K562 (cell line): ENCODE data around the gene ERG28. TPM values are rescaled to one million over a fixed set of nuclear protein-coding genes. Genes with fewer than 3 reads are reported as not detected.

Experiments
- ATAC-seq: fragments of 200-7000 bp; cut with Tn5 transposase; 3 replicates; pipeline ENCODE4 v1.9.1; 2020; ENCODE audit warnings: moderate library complexity
- BruUV-seq: library from RNA; stranded (reverse); fragments of 400-500 nt; replicated peaks from 2 replicates; lab custom pipeline; 2021; lab: Mats Ljungman, UMichigan
- CTCF ChIA-PET: fragments of 300-600 bp; formaldehyde crosslinking; extraction: SDS; loops from one replicate; lab custom pipeline; 2021; ENCODE audit warnings: low intra/inter-chr PET ratio; lab: Yijun Ruan, JAX
- POLR2A ChIA-PET: fragments of 300-600, 350-650 bp; sonication (Branson Sonifier 250); formaldehyde crosslinking; extraction: SDS; loops from one replicate; lab custom pipeline; 2021; ENCODE audit warnings: antibody characterized with exemption, inconsistent platforms; lab: Yijun Ruan, JAX
- DNase-seq, 4 experiments: peaks; one replicate each; pipeline versions ENCODE4 v3.0.0 to v3.0.0-alpha.2; 2011 to 2018; ENCODE audit warnings: low spot score in 3 of 4, mixed read lengths in 3 of 4; ENCODE audit errors: extremely low read depth in 1 of 4
- FAIRE-seq: peaks from 2 replicates; lab custom pipeline; 2011; peaks lifted over from hg19 to GRCh38; lab: Jason Lieb, UNC
- H2AFZ ChIP-seq: 2 replicates; pipeline ENCODE4 v1.6.0; 2011; ENCODE audit warnings: low read depth, low read length, control low read depth, inconsistent platforms
- H3K27ac ChIP-seq: fragments of 200-600 bp; 3 replicates; pipeline ENCODE4 v1.8.0; 2011; ENCODE audit warnings: low read depth, mild to moderate bottlenecking, control low read depth, inconsistent platforms, low read length, moderate library complexity, mixed read lengths; ENCODE audit errors: extremely low read depth
- H3K27me3 ChIP-seq, 2 experiments: fragments of 300-600 bp in 1 of 2; 2 replicates in 1 of 2; 3 replicates in 1 of 2; pipeline versions ENCODE4 v1.6.0 to v1.8.0; 2011; ENCODE audit warnings: inconsistent platforms in 2 of 2, low read length in 2 of 2, mild to moderate bottlenecking in 1 of 2, mixed read lengths in 1 of 2, moderate library complexity in 1 of 2; ENCODE audit not compliant: control insufficient read depth in 2 of 2, insufficient read depth in 2 of 2
- H3K36me3 ChIP-seq: fragments of 300-600 bp; 3 replicates; pipeline ENCODE4 v1.8.0; 2011; ENCODE audit warnings: mild to moderate bottlenecking, low read length, inconsistent platforms; ENCODE audit not compliant: control insufficient read depth, insufficient read depth
- H3K4me1 ChIP-seq, 2 experiments: fragments of 200-600 bp in 1 of 2; replicated peaks in 1 of 2; 2 replicates in 1 of 2; 3 replicates in 1 of 2; pipeline versions ENCODE4 v1.5.1 to v1.8.0; 2011; ENCODE audit warnings: inconsistent platforms in 2 of 2, low read length in 2 of 2, mild to moderate bottlenecking in 1 of 2, mixed read lengths in 1 of 2, moderate library complexity in 1 of 2; ENCODE audit not compliant: control insufficient read depth in 2 of 2, insufficient read depth in 2 of 2
- H3K4me2 ChIP-seq: 2 replicates; pipeline ENCODE4 v1.6.1; 2011; ENCODE audit warnings: low read length, control low read depth, inconsistent platforms, mixed read lengths; ENCODE audit not compliant: insufficient read depth
- H3K4me3 ChIP-seq: fragments of 200-600 bp; sonication (generic), shearing (Covaris generic); 2 replicates; pipeline ENCODE4 v1.5.1; 2016; ENCODE audit warnings: control low read depth, inconsistent platforms
- H3K79me2 ChIP-seq: fragments of 200-600 bp; 3 replicates; pipeline ENCODE4 v1.8.0; 2011; ENCODE audit warnings: low read length, inconsistent platforms; ENCODE audit not compliant: control insufficient read depth, insufficient read depth
- H3K9ac ChIP-seq, 2 experiments: 2 replicates each; pipeline versions ENCODE4 v1.6.0 to v1.6.1; 2011; ENCODE audit warnings: low read depth in 2 of 2, low read length in 2 of 2, control low read depth in 1 of 2, inconsistent platforms in 1 of 2, mild to moderate bottlenecking in 1 of 2, mixed read lengths in 1 of 2; ENCODE audit not compliant: insufficient read depth in 1 of 2
- H3K9me1 ChIP-seq: one replicate; pipeline ENCODE4 v1.6.0; 2011; ENCODE audit warnings: inconsistent platforms, mild to moderate bottlenecking, low read length, moderate library complexity; ENCODE audit not compliant: control insufficient read depth, insufficient read depth
- H3K9me3 ChIP-seq: replicated peaks from 2 replicates; pipeline ENCODE4 v1.5.1; 2011; ENCODE audit warnings: low read depth, low read length, inconsistent platforms; ENCODE audit not compliant: control insufficient read depth, insufficient read depth
- H4K20me1 ChIP-seq: replicated peaks from 2 replicates; pipeline ENCODE4 v1.6.1; 2011; ENCODE audit warnings: low read length, inconsistent platforms, mixed read lengths; ENCODE audit not compliant: control insufficient read depth, insufficient read depth
- CREB1 ChIP-seq, 2 experiments: sonication (generic) in 1 of 2; formaldehyde crosslinking in 1 of 2; IDR thresholded peaks; 2 replicates each; pipeline versions ENCODE4 v1.6.1 to v1.8.0; 2012 to 2022; ENCODE audit warnings: inconsistent platforms in 1 of 2, mild to moderate bottlenecking in 1 of 2, missing genetic modification reagents in 1 of 2, moderate library complexity in 1 of 2
- FOXA3 ChIP-seq, 2 experiments: fragments of 450-650 bp in 1 of 2; sonication (generic) in 1 of 2; formaldehyde crosslinking; IDR thresholded peaks in 1 of 2; conservative IDR thresholded peaks in 1 of 2; 2 replicates each; pipeline versions ENCODE4 v1.4.0 to v1.8.0; 2020 to 2022; ENCODE audit warnings: mild to moderate bottlenecking in 2 of 2, missing genetic modification reagents in 1 of 2
- ILK ChIP-seq: fragments of 450-650 bp; IDR thresholded peaks from 2 replicates; pipeline ENCODE4 v1.6.1; 2016; ENCODE audit warnings: missing genetic modification characterization, low read depth, mild to moderate bottlenecking, missing compliant biosample characterization, moderate library complexity, borderline replicate concordance
- MCM7 ChIP-seq, 2 experiments: fragments of 450-650 bp; IDR thresholded peaks; 2 replicates each; pipeline ENCODE4 v1.6.1; 2016 to 2018
- MTA2 ChIP-seq: fragments of 450-650 bp; IDR thresholded peaks from 2 replicates; pipeline ENCODE4 v1.6.1; 2016; ENCODE audit warnings: low read depth
- MTF1 ChIP-seq: fragments of 250-450 bp; sonication (Bioruptor Pico); IDR thresholded peaks from 2 replicates; pipeline ENCODE4 v1.9.0; 2021; ENCODE audit warnings: moderate library complexity, mild to moderate bottlenecking, inconsistent platforms, borderline replicate concordance
- MYBL2 ChIP-seq, 2 experiments: fragments of 450-650 bp in 1 of 2; sonication (generic) in 1 of 2; formaldehyde crosslinking in 1 of 2; IDR thresholded peaks; 2 replicates each; pipeline versions ENCODE4 v1.6.1 to v1.8.1; 2017 to 2022; ENCODE audit warnings: borderline replicate concordance in 1 of 2, inconsistent platforms in 1 of 2, low read depth in 1 of 2, mild to moderate bottlenecking in 1 of 2, missing genetic modification reagents in 1 of 2, moderate library complexity in 1 of 2
- NR3C1 ChIP-seq: sonication (generic); formaldehyde crosslinking; IDR thresholded peaks from 2 replicates; pipeline ENCODE4 v1.8.1; 2022; ENCODE audit warnings: missing genetic modification reagents
- PCBP2 ChIP-seq: fragments of 200-400 bp; formaldehyde crosslinking; IDR thresholded peaks from 2 replicates; pipeline ENCODE4 v1.6.1; 2018; ENCODE audit warnings: low read length, low read depth, mild to moderate bottlenecking, moderate library complexity; ENCODE audit not compliant: poor library complexity, severe bottlenecking
- SPI1 ChIP-seq: IDR thresholded peaks from 2 replicates; pipeline ENCODE4 v1.6.1; 2011; ENCODE audit warnings: low read depth, low read length, control low read depth, borderline replicate concordance
- ZC3H4 ChIP-seq: sonication (generic); formaldehyde crosslinking; IDR thresholded peaks from 2 replicates; pipeline ENCODE4 v1.9.0; 2021; ENCODE audit warnings: missing genetic modification reagents, borderline replicate concordance
- ZNF143 ChIP-seq: sonication (generic); formaldehyde crosslinking; IDR thresholded peaks from 2 replicates; pipeline ENCODE4 v1.9.0; 2022; ENCODE audit warnings: mild to moderate bottlenecking, missing genetic modification reagents
- ZNF175 ChIP-seq: fragments of 200-800 bp; sonication (Bioruptor generic); IDR thresholded peaks from 2 replicates; pipeline ENCODE4 v1.6.1; 2016; ENCODE audit warnings: low read depth, mild to moderate bottlenecking, missing genetic modification characterization, missing compliant biosample characterization
- ZNF444 ChIP-seq: fragments of 250-450 bp; sonication (Bioruptor Pico); IDR thresholded peaks from 2 replicates; pipeline ENCODE4 v1.4.0; 2020; ENCODE audit warnings: mild to moderate bottlenecking, moderate library complexity
- ZNF79 ChIP-seq: fragments of 250-450 bp; sonication (Bioruptor Pico); IDR thresholded peaks from 2 replicates; pipeline ENCODE4 v1.4.0; 2020; ENCODE audit warnings: low read depth, mild to moderate bottlenecking, moderate library complexity
- WGBS: fragments of 100-300 bp; shearing (Covaris generic); methylation state at CpG from one replicate; pipeline ENCODE4 v1.1.6; 2016; ENCODE audit warnings: low coverage, mixed read lengths; ENCODE audit not compliant: insufficient coverage; ENCODE audit errors: missing lambda C conversion rate; 5-methylcytosine and 5-hydroxymethylcytosine counted together
- in situ Hi-C: fragments of 300-500 bp; cut with MboI; formaldehyde crosslinking; loops from 4 replicates; pipeline ENCODE4 v1.15.0; 2018; ENCODE audit warnings: inconsistent platforms, mixed read lengths
- intact Hi-C: fragments of 100-400 bp; cut with micrococcal nuclease; formaldehyde crosslinking; loops from 2 replicates; pipeline ENCODE4 v1.14.2; 2022
- polyA plus RNA-seq, 8 experiments: library from polyadenylated mRNA; depleted of rRNA in 4 of 8; stranded (reverse) in 5 of 8; unstranded in 3 of 8; fragments of >200 nt; fragmentation: Nextera tagmentation in 2 of 8; fragmentation: Illumina TruSeq in 1 of 8; extraction: Ambion mirVana in 2 of 8; extraction: Trizol in 1 of 8; gene quantifications; 2 replicates each; pipeline versions ENCODE4 v1.2.1 to v1.2.3, GENCODE V29; 2011 to 2014; ENCODE audit warnings: inconsistent platforms in 1 of 8, missing spikeins in 1 of 8
- total RNA-seq, 7 experiments: library from RNA; depleted of rRNA in 6 of 7; stranded (reverse); fragments of >200 nt in 6 of 7; fragmentation: Illumina TruSeq in 2 of 7; extraction: Trizol in 2 of 7; gene quantifications; 2 replicates each; pipeline versions ENCODE4 v1.2.1 to v1.2.3, GENCODE V29; 2011 to 2021; ENCODE audit warnings: low replicate concordance in 1 of 7
- TF ChIP-seq, protein P1 (sequence below): sonication (generic); formaldehyde crosslinking; IDR thresholded peaks from 2 replicates; pipeline ENCODE4 v1.8.0; 2022; ENCODE audit warnings: mild to moderate bottlenecking, missing genetic modification reagents, borderline replicate concordance
- TF ChIP-seq, protein P2 (sequence below): sonication (generic); formaldehyde crosslinking; IDR thresholded peaks from 2 replicates; pipeline ENCODE4 v1.8.1; 2022; ENCODE audit warnings: missing genetic modification reagents
- TF ChIP-seq, protein P3 (sequence below): fragments of 450-650 bp; formaldehyde crosslinking; conservative IDR thresholded peaks from 2 replicates; pipeline ENCODE4 v1.4.0; 2022; ENCODE audit warnings: mild to moderate bottlenecking, missing genetic modification characterization

Gene ERG28
- total and polyA plus RNA-seq, 9 of the 15 experiments (the other 6 are each of a cell fraction or from before 2014, with no cell fraction given): 3.1 to 34.2 (median 14.2) TPM

DNA sequence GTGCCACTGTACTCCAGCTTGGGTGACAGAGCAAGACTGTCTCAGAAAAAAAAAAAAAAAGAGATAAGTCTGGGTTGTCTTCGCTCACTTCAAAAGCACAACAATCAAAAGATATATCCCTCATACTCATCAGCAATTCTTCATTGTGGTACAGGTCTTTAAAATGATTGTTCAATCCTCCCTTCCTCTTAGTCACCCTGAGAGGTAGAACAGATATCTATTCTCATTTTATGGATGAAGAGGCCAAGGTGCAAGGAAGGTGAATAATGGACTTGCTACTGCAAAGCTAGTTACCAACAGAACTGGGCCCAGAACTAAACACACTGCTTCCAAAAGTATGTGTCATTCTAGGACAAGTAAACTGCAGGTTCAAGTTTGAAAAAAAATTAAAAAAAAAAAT is 7.1 kb downstream of the ERG28 start:
- Histone ChIP-seq H3K27ac (no peak overlapping the region), H3K4me2 (no peak overlapping the region), H3K79me2 (peaks cover under 1% of the 10 kb centered on the region), H3K4me1 (no peaks in the 10 kb centered on the region; a peak in 1 of 5 replicates), H4K20me1 (no peaks in the 10 kb centered on the region), H3K9me3 (no peaks in the 10 kb centered on the region), H3K9ac (no peak overlapping the region), H2AFZ (no peak overlapping the region), H3K4me3 (no peak overlapping the region), H3K27me3 (no peaks in the 10 kb centered on the region), H3K9me1 (no peaks in the 10 kb centered on the region), H3K36me3 (peaks cover 59% of the 10 kb centered on the region; the same call in 2 of the 3 replicates)
- intact Hi-C loops (loop anchor here (10.0 kb wide), 1 partner anchor 349 kb away; no protein-coding TSS in a partner anchor), in situ Hi-C loops (loop anchor here (5.0 to 25.0 kb wide), 2 partner anchors 76 to 516 kb away; partner anchors contain the start of genes FLVCR2 and NEK9)
- BruUV-seq: no TSS peak
- ATAC-seq: no peak
- 100% methylated on average over 1 of the region's 1 CpG for WGBS
- CTCF ChIA-PET: interaction anchor here (0.6 to 2.8 kb wide), 2 partner anchors 76 to 307 kb away, joined by 4 to 20 read pairs; partner anchors contain the start of gene FLVCR2
- POLR2A ChIA-PET: interaction anchor here (1.2 to 1.4 kb wide), 2 partner anchors 30 to 76 kb away, joined by 3 to 4 read pairs; no protein-coding TSS in a partner anchor
- no peak for DNase-seq
- TF ChIP-seq, protein P1, sequence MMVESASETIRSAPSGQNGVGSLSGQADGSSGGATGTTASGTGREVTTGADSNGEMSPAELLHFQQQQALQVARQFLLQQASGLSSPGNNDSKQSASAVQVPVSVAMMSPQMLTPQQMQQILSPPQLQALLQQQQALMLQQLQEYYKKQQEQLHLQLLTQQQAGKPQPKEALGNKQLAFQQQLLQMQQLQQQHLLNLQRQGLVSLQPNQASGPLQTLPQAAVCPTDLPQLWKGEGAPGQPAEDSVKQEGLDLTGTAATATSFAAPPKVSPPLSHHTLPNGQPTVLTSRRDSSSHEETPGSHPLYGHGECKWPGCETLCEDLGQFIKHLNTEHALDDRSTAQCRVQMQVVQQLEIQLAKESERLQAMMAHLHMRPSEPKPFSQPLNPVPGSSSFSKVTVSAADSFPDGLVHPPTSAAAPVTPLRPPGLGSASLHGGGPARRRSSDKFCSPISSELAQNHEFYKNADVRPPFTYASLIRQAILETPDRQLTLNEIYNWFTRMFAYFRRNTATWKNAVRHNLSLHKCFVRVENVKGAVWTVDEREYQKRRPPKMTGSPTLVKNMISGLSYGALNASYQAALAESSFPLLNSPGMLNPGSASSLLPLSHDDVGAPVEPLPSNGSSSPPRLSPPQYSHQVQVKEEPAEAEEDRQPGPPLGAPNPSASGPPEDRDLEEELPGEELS: no peak
- TF ChIP-seq MTA2 (no peak), MYBL2 (IDR thresholded peaks at IDR 0.05; ENCODE audit: low read depth) (no peak), MYBL2 (CRISPR knock-in tag; IDR thresholded peaks at IDR 0.05; ENCODE audit: borderline replicate concordance) (no peak), FOXA3 (CRISPR knock-in tag; conservative IDR thresholded peaks at IDR 0.05 in 1 of 2, IDR thresholded peaks at IDR 0.05 in 1 of 2) (no peak), SPI1 (no peak), ZC3H4 (CRISPR knock-in tag) (no peak), ZNF143 (CRISPR knock-in tag) (no peak), ZNF79 (no peak), ZNF444 (CRISPR knock-in tag) (no peak), MCM7 (IDR thresholded peaks at IDR 0.05) (no peak), MTF1 (CRISPR knock-in tag) (no peak), CREB1 (IDR thresholded peaks at IDR 0.05) (no peak), CREB1 (CRISPR knock-in tag; IDR thresholded peaks at IDR 0.05) (no peak), PCBP2 (no peak), NR3C1 (CRISPR knock-in tag) (no peak), ILK (tag) (no peak), ZNF175 (CRISPR knock-in tag) (no peak)
- TF ChIP-seq, protein P2, sequence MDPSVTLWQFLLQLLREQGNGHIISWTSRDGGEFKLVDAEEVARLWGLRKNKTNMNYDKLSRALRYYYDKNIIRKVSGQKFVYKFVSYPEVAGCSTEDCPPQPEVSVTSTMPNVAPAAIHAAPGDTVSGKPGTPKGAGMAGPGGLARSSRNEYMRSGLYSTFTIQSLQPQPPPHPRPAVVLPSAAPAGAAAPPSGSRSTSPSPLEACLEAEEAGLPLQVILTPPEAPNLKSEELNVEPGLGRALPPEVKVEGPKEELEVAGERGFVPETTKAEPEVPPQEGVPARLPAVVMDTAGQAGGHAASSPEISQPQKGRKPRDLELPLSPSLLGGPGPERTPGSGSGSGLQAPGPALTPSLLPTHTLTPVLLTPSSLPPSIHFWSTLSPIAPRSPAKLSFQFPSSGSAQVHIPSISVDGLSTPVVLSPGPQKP (CRISPR knock-in tag): no peak
- TF ChIP-seq, protein P3, sequence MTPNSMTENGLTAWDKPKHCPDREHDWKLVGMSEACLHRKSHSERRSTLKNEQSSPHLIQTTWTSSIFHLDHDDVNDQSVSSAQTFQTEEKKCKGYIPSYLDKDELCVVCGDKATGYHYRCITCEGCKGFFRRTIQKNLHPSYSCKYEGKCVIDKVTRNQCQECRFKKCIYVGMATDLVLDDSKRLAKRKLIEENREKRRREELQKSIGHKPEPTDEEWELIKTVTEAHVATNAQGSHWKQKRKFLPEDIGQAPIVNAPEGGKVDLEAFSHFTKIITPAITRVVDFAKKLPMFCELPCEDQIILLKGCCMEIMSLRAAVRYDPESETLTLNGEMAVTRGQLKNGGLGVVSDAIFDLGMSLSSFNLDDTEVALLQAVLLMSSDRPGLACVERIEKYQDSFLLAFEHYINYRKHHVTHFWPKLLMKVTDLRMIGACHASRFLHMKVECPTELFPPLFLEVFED: no peak
- no peak for FAIRE-seq
